Nephron progenitor cell (in vitro differentiated cells): ENCODE measurements around the gene MXI1.
"Not testable (repeated sequence)": the region's sequence is repeated elsewhere in the genome, so short reads cannot be mapped to it uniquely, and the experiment has no call there.

ENCODE experiments used
- DNase-seq: peaks from one replicate; pipeline ENCODE4 v3.0.0; 2021
- H3K27ac Mint-ChIP-seq: 2 replicates; pipeline ENCODE4 v1.8.0; 2021; ENCODE audit warnings: mild to moderate bottlenecking, moderate library complexity, mixed read lengths
- H3K27me3 Mint-ChIP-seq: 2 replicates; pipeline ENCODE4 v1.8.0; 2021; ENCODE audit warnings: mild to moderate bottlenecking, low read depth, mixed read lengths; ENCODE audit not compliant: poor library complexity
- H3K36me3 Mint-ChIP-seq: 2 replicates; pipeline ENCODE4 v1.8.0; 2021; ENCODE audit warnings: low read depth, mixed read lengths
- H3K4me1 Mint-ChIP-seq: 2 replicates; pipeline ENCODE4 v1.8.0; 2021; ENCODE audit warnings: mixed read lengths
- H3K4me3 Mint-ChIP-seq: 2 replicates; pipeline ENCODE4 v1.8.0; 2021; ENCODE audit warnings: mild to moderate bottlenecking, moderate library complexity, mixed read lengths
- H3K9me3 Mint-ChIP-seq: 2 replicates; pipeline ENCODE4 v1.8.0; 2021; ENCODE audit warnings: mild to moderate bottlenecking, moderate library complexity, mixed read lengths
- CTCF ChIP-seq: fragments of 200-600 bp; sonication (generic); IDR thresholded peaks from 2 replicates; pipeline ENCODE4 v1.5.0; 2021; ENCODE audit warnings: antibody characterized with exemption

MXI1 gene

GRCh38 chr10:110190170-110190569 lies 17.2 kb upstream of the MXI1 start:
- Mint-ChIP-seq H3K4me3 (no peak overlapping the region), H3K27ac (no peak overlapping the region), H3K9me3 (peaks cover 16% of the 10 kb centered on the region), H3K27me3 (peaks cover 40% of the 10 kb centered on the region), H3K36me3 (no peaks in the 10 kb centered on the region), H3K4me1 (no peaks in the 10 kb centered on the region)
- TF ChIP-seq CTCF: no peak
- DNase-seq: no peak

GRCh38 chr10:110192552-110192951 lies 14.9 kb upstream of the MXI1 start:
- Mint-ChIP-seq H3K9me3 (peaks cover 16% of the 10 kb centered on the region), H3K27ac (no peak overlapping the region), H3K4me3 (no peak overlapping the region), H3K27me3 (peaks cover 51% of the 10 kb centered on the region), H3K36me3 (no peaks in the 10 kb centered on the region), H3K4me1 (no peaks in the 10 kb centered on the region)
- no peak for TF ChIP-seq CTCF
- DNase-seq: no peak

- Mint-ChIP-seq H3K27me3 (peaks cover 75% of the 10 kb centered on the region), H3K4me3 (no peak overlapping the region), H3K27ac (no peak overlapping the region), H3K36me3 (no peaks in the 10 kb centered on the region), H3K9me3 (no peaks in the 10 kb centered on the region), H3K4me1 (peaks cover 8% of the 10 kb centered on the region)
- no peak for TF ChIP-seq CTCF
- no peak for DNase-seq
These were observed 6.9 kb upstream of the MXI1 start for GRCh38 chr10:110200503-110200902.

GRCh38 chr10:110201046-110201445 lies 6.4 kb upstream of the MXI1 start:
- H3K27ac Mint-ChIP-seq, H3K4me3 Mint-ChIP-seq, H3K36me3 Mint-ChIP-seq, H3K9me3 Mint-ChIP-seq, DNase-seq: not testable (repeated sequence)
- peaks cover 10% of the 10 kb centered on the region for H3K4me1 Mint-ChIP-seq
- peaks cover 77% of the 10 kb centered on the region for H3K27me3 Mint-ChIP-seq

- H3K9me3 Mint-ChIP-seq: no peaks in the 10 kb centered on the region
- H3K4me1 Mint-ChIP-seq: peaks cover 24% of the 10 kb centered on the region
- H3K36me3 Mint-ChIP-seq: no peaks in the 10 kb centered on the region
- no peak overlapping the region for H3K4me3 Mint-ChIP-seq
- peaks cover 62% of the 10 kb centered on the region for H3K27me3 Mint-ChIP-seq
- no peak for DNase-seq
- TF ChIP-seq CTCF: no peak
- no peak overlapping the region for H3K27ac Mint-ChIP-seq
These were observed 3.6 kb upstream of the MXI1 start for GRCh38 chr10:110203500-110204455.

GRCh38 chr10:110205051-110205675 lies 2.2 kb upstream of the MXI1 start:
- no peak overlapping the region for H3K27ac Mint-ChIP-seq
- TF ChIP-seq CTCF: no peak
- no peaks in the 10 kb centered on the region for H3K36me3 Mint-ChIP-seq

More at GRCh38 chr10:110205051-110205675, 2.2 kb upstream of the MXI1 start:
- no peak for DNase-seq
- Mint-ChIP-seq H3K4me1 (peaks cover 31% of the 10 kb centered on the region), H3K27me3 (peaks cover 60% of the 10 kb centered on the region), H3K4me3 (no peak overlapping the region), H3K9me3 (no peaks in the 10 kb centered on the region)
